K562 (cell line): ENCODE data around the gene ZNF33A. TPM values are rescaled to one million over a fixed set of nuclear protein-coding genes. Genes with fewer than 3 reads are reported as not detected.

Source experiments
- CTCF ChIP-seq, 3 experiments: IDR thresholded peaks in 2 of 3; conservative IDR thresholded peaks in 1 of 3; 2 replicates each; pipeline ENCODE4 v1.5.1; 2011 to 2012; ENCODE audit warnings: low read length in 3 of 3, mild to moderate bottlenecking in 3 of 3, control low read depth in 2 of 3, improper control_type of control experiment in 1 of 3, inconsistent platforms in 1 of 3, low read depth in 1 of 3, mixed read lengths in 1 of 3, moderate library complexity in 1 of 3; ENCODE audit not compliant: insufficient read depth in 2 of 3
- HNRNPLL ChIP-seq: fragments of 200-400 bp; formaldehyde crosslinking; IDR thresholded peaks from 2 replicates; pipeline ENCODE4 v1.6.1; 2017; ENCODE audit warnings: low read length, low read depth, mild to moderate bottlenecking; ENCODE audit not compliant: poor library complexity, severe bottlenecking
- NFRKB ChIP-seq: fragments of 450-650 bp; IDR thresholded peaks from 2 replicates; pipeline ENCODE4 v1.6.1; 2016; ENCODE audit warnings: low read depth
- NKRF ChIP-seq: fragments of 450-650 bp; IDR thresholded peaks from 2 replicates; pipeline ENCODE4 v1.6.1; 2016; ENCODE audit warnings: borderline replicate concordance
- TCFL5 ChIP-seq: fragments of 250-450 bp; sonication (Bioruptor Pico); conservative IDR thresholded peaks from 2 replicates; pipeline ENCODE4 v1.6.1; 2021; ENCODE audit warnings: mild to moderate bottlenecking, moderate library complexity, matching md5 sums
- polyA plus RNA-seq, 8 experiments: library from polyadenylated mRNA; depleted of rRNA in 4 of 8; stranded (reverse) in 5 of 8; unstranded in 3 of 8; fragments of >200 nt; fragmentation: Nextera tagmentation in 2 of 8; fragmentation: Illumina TruSeq in 1 of 8; extraction: Ambion mirVana in 2 of 8; extraction: Trizol in 1 of 8; gene quantifications; 2 replicates each; pipeline versions ENCODE4 v1.2.1 to v1.2.3, GENCODE V29; 2011 to 2014; ENCODE audit warnings: inconsistent platforms in 1 of 8, missing spikeins in 1 of 8
- small RNA-seq: library from RNA; depleted of rRNA; stranded (forward); fragments of <200 nt; gene quantifications from one replicate; pipeline ENCODE3, GENCODE V24; 2014
- total RNA-seq, 7 experiments: library from RNA; depleted of rRNA in 6 of 7; stranded (reverse); fragments of >200 nt in 6 of 7; fragmentation: Illumina TruSeq in 2 of 7; extraction: Trizol in 2 of 7; gene quantifications; 2 replicates each; pipeline versions ENCODE4 v1.2.1 to v1.2.3, GENCODE V29; 2011 to 2021; ENCODE audit warnings: low replicate concordance in 1 of 7

ZNF33A gene
- total and polyA plus RNA-seq, 9 of the 15 experiments (the other 6 are each of a cell fraction or from before 2014, with no cell fraction given) = 8.1 to 27.5 (median 16.4) TPM

GRCh38 chr10:38112159-38112558, 101.7 kb downstream of the ZNF33A start (continued):
- TF ChIP-seq CTCF (IDR thresholded peaks at IDR 0.05 in 2 of 3, conservative IDR thresholded peaks at IDR 0.05 in 1 of 3; ENCODE audit: insufficient read depth in 2 of 3, low read depth in 1 of 3, low read length in 3 of 3) (no peak), NKRF (no peak), HNRNPLL (no peak), TCFL5 (CRISPR knock-in tag) (no peak), NFRKB (no peak)

Small RNA genes within 50 kb of the gene (small RNA-seq; reads per million reads assigned to genes)
- not detected for gene AL161931.1
- gene FXYD6P2 = not detected
- gene RF00019 = not detected
- not detected for gene RNU6-795P

Other genes starting within 250 kb of the ZNF33A start
- gene ZNF248, start 153.1 kb upstream of the ZNF33A start, total RNA-seq (2014; rRNA removed) = 6.1 and 6.8 TPM in 2 replicates
- 9.4 and 10.5 TPM in 2 replicates for gene ZNF248, start 153.1 kb upstream of the ZNF33A start, total RNA-seq (2014; rRNA removed; fragmentation: Illumina TruSeq; extraction: Trizol)
- 10.4 and 10.9 TPM in 2 replicates for gene ZNF248, start 153.1 kb upstream of the ZNF33A start, total RNA-seq (2015; rRNA removed; fragmentation: Illumina TruSeq; extraction: Trizol)
- gene ZNF248, start 153.1 kb upstream of the ZNF33A start, total RNA-seq (2021) = 5.6 and 7.0 TPM in 2 replicates
- gene ZNF248, start 153.1 kb upstream of the ZNF33A start, polyA plus RNA-seq (2011; rRNA removed) = 12.7 and 16.7 TPM in 2 replicates
- 9.7 and 10.2 TPM in 2 replicates for gene ZNF248, start 153.1 kb upstream of the ZNF33A start, polyA plus RNA-seq (2014; fragmentation: Illumina TruSeq; extraction: Trizol)
- gene ZNF248, start 153.1 kb upstream of the ZNF33A start, polyA plus RNA-seq (2014; fragmentation: Nextera tagmentation; extraction: Ambion mirVana) = 1 to 10 TPM; 4.5 to 5.0 TPM
- 16.5 and 18.1 TPM in 2 replicates for gene ZNF248, start 153.1 kb upstream of the ZNF33A start, polyA plus RNA-seq (2014; rRNA removed)
- 0.68 and 0.98 TPM in 2 replicates for gene ZNF25, start 34.0 kb upstream of the ZNF33A start, total RNA-seq (2014; rRNA removed)
- 2.3 and 3.0 TPM in 2 replicates for gene ZNF25, start 34.0 kb upstream of the ZNF33A start, total RNA-seq (2014; rRNA removed; fragmentation: Illumina TruSeq; extraction: Trizol)
- 1.9 and 2.1 TPM in 2 replicates for gene ZNF25, start 34.0 kb upstream of the ZNF33A start, total RNA-seq (2015; rRNA removed; fragmentation: Illumina TruSeq; extraction: Trizol)
- 1.2 and 1.6 TPM in 2 replicates for gene ZNF25, start 34.0 kb upstream of the ZNF33A start, total RNA-seq (2021)
- gene ZNF25, start 34.0 kb upstream of the ZNF33A start, polyA plus RNA-seq (2011; rRNA removed) = 2.2 and 2.4 TPM in 2 replicates
- gene ZNF25, start 34.0 kb upstream of the ZNF33A start, polyA plus RNA-seq (2014; fragmentation: Illumina TruSeq; extraction: Trizol) = 1.5 and 1.9 TPM in 2 replicates
- gene ZNF25, start 34.0 kb upstream of the ZNF33A start, polyA plus RNA-seq (2014; fragmentation: Nextera tagmentation; extraction: Ambion mirVana) = 1 to 10 TPM in 1 of 2 experiments, under 1 TPM in 1; 0.62 to 1.1 TPM
- gene ZNF25, start 34.0 kb upstream of the ZNF33A start, polyA plus RNA-seq (2014; rRNA removed) = 1.00 and 1.3 TPM in 2 replicates
- gene ZNF37A, start 83.7 kb downstream of the ZNF33A start, total RNA-seq (2014; rRNA removed) = 8.7 and 9.4 TPM in 2 replicates
- 16.4 and 17.5 TPM in 2 replicates for gene ZNF37A, start 83.7 kb downstream of the ZNF33A start, total RNA-seq (2014; rRNA removed; fragmentation: Illumina TruSeq; extraction: Trizol)
- 13.3 and 14.2 TPM in 2 replicates for gene ZNF37A, start 83.7 kb downstream of the ZNF33A start, total RNA-seq (2015; rRNA removed; fragmentation: Illumina TruSeq; extraction: Trizol)
- 13.9 and 16.4 TPM in 2 replicates for gene ZNF37A, start 83.7 kb downstream of the ZNF33A start, total RNA-seq (2021)
- gene ZNF37A, start 83.7 kb downstream of the ZNF33A start, polyA plus RNA-seq (2011; rRNA removed) = 20.3 and 21.6 TPM in 2 replicates
- 14.4 and 17.4 TPM in 2 replicates for gene ZNF37A, start 83.7 kb downstream of the ZNF33A start, polyA plus RNA-seq (2014; fragmentation: Illumina TruSeq; extraction: Trizol)
- gene ZNF37A, start 83.7 kb downstream of the ZNF33A start, polyA plus RNA-seq (2014; fragmentation: Nextera tagmentation; extraction: Ambion mirVana) = 1 to 10 TPM; 4.1 to 5.0 TPM
- gene ZNF37A, start 83.7 kb downstream of the ZNF33A start, polyA plus RNA-seq (2014; rRNA removed) = 14.0 and 19.7 TPM in 2 replicates